Body of pancreas (tissue), 4 donors: Measurements from ENCODE around the gene ATP5PB.
A peak's percentile ranks its signal among the peaks of the same experiment; 100 is the strongest.

Experiments used
- POLR2A ChIP-seq, 3 donors: fragments of 450-650 bp; IDR thresholded peaks; one replicate each; pipeline ENCODE4 v1.6.1; 2016; ENCODE audit warnings: antibody characterized with exemption in 3 of 3, mild to moderate bottlenecking in 2 of 3
- TF ChIP-seq, protein P1 (sequence below), 7 experiments: fragments of 450-650 bp in 4 of 7; fragments of 200-600 bp in 3 of 7; sonication (generic) in 3 of 7; IDR thresholded peaks; one replicate each; pipeline ENCODE4 v1.5.1; 2016 to 2019; ENCODE audit warnings: antibody characterized with exemption in 7 of 7

DNA sequence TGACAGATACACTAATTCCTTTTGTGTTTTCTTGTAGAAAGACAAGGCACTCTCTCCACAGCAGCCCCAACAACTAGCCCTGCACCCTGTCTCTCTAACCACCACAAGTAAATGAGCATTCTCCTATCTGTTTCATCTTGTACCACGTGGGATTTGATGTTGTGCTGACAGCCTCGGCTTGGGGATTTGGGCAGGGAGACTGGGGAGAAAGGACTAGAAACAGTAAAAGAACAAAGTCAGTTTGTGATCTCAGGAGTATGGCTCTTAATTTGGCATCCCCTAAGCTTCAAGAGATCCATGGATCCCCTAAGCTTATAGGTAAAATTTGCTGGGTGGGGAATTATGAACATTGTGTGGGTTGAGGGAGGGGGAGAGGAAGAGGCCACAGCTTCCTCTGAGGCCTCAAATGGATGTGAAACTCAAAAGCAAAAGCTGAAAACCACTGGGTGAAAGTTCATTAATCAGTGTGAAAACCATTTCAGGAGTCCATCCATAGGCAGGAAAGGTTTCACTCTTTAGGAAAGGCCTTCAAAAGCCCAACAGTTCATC is 27.6 kb downstream of the ATP5PB start:
- peak in 1 of 3 donors; percentile 21 for TF ChIP-seq POLR2A (IDR thresholded peaks at IDR 0.05)
- TF ChIP-seq, protein P1, sequence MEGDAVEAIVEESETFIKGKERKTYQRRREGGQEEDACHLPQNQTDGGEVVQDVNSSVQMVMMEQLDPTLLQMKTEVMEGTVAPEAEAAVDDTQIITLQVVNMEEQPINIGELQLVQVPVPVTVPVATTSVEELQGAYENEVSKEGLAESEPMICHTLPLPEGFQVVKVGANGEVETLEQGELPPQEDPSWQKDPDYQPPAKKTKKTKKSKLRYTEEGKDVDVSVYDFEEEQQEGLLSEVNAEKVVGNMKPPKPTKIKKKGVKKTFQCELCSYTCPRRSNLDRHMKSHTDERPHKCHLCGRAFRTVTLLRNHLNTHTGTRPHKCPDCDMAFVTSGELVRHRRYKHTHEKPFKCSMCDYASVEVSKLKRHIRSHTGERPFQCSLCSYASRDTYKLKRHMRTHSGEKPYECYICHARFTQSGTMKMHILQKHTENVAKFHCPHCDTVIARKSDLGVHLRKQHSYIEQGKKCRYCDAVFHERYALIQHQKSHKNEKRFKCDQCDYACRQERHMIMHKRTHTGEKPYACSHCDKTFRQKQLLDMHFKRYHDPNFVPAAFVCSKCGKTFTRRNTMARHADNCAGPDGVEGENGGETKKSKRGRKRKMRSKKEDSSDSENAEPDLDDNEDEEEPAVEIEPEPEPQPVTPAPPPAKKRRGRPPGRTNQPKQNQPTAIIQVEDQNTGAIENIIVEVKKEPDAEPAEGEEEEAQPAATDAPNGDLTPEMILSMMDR (IDR thresholded peaks at IDR 0.05): no peak
